ENCODE data around the gene UNC13D. TPM values are rescaled to one million over a fixed set of nuclear protein-coding genes. Genes with fewer than 3 reads are reported as not detected.

UNC13D gene
- total RNA-seq, 1 donor from 2014 or later = 2.7 TPM

GRCh38 chr17:75874323-75875181 is 30.3 kb upstream of the UNC13D start:
- Histone ChIP-seq H3K27me3 (ENCODE audit: insufficient read depth, low read length) (no peaks in the 10 kb centered on the region), H2AFZ (ENCODE audit: low read depth, low read length) (no peak overlapping the region), H3K4me3 (ENCODE audit: insufficient read depth, low read depth, low read length) (no peak overlapping the region), H3K79me2 (ENCODE audit: insufficient read depth, low read length) (no peaks in the 10 kb centered on the region), H3K9ac (ENCODE audit: low read length) (no peak overlapping the region), H3K4me1 (ENCODE audit: insufficient read depth, low read length) (peaks cover 39% of the 10 kb centered on the region), H4K20me1 (ENCODE audit: insufficient read depth, low read length) (peaks cover 4% of the 10 kb centered on the region), H3K4me2 (ENCODE audit: low read length) (no peak overlapping the region), H3K27ac (ENCODE audit: low read depth, low read length) (no peak overlapping the region), H3K9me3 (ENCODE audit: insufficient read depth, low read depth, low read length) (no peaks in the 10 kb centered on the region), H3K36me3 (ENCODE audit: insufficient read depth, low read length) (no peaks in the 10 kb centered on the region)
- TF ChIP-seq CTCF (IDR thresholded peaks at IDR 0.05; ENCODE audit: insufficient read depth, low read depth, low read length) (no peak), EZH2 (IDR thresholded peaks at IDR 0.05; ENCODE audit: insufficient read depth, low read length) (no peak)
- no peaks in the 10 kb centered on the region for H3K9me3 Mint-ChIP-seq (ENCODE audit: unreplicated experiment)
- DNase-seq (ENCODE audit: low read depth) (no peak), FAIRE-seq (no peak)
- peaks cover 2% of the 10 kb centered on the region for H3K36me3 Mint-ChIP-seq (ENCODE audit: low read depth, unreplicated experiment)
- H3K4me1 Mint-ChIP-seq (ENCODE audit: low read depth, unreplicated experiment) = peaks cover 13% of the 10 kb centered on the region
- H3K27ac Mint-ChIP-seq (ENCODE audit: unreplicated experiment) = peak overlapping the region; percentile 26
- no peak overlapping the region for H3K4me3 Mint-ChIP-seq (ENCODE audit: unreplicated experiment)
- H3K27me3 Mint-ChIP-seq (ENCODE audit: low read depth, unreplicated experiment) = no peaks in the 10 kb centered on the region

GRCh38 chr17:75873587-75874322 is 29.6 kb upstream of the UNC13D start:
- no peak for FAIRE-seq
- H2AFZ ChIP-seq (ENCODE audit: low read depth, low read length) = no peak overlapping the region
- H3K9me3 Mint-ChIP-seq (ENCODE audit: unreplicated experiment) = no peaks in the 10 kb centered on the region

More at GRCh38 chr17:75873587-75874322, 29.6 kb upstream of the UNC13D start:
- Mint-ChIP-seq H3K36me3 (ENCODE audit: low read depth, unreplicated experiment) (peaks cover 2% of the 10 kb centered on the region), H3K27ac (ENCODE audit: unreplicated experiment) (peak overlapping the region; percentile 26), H3K4me3 (ENCODE audit: unreplicated experiment) (no peak overlapping the region), H3K27me3 (ENCODE audit: low read depth, unreplicated experiment) (no peaks in the 10 kb centered on the region), H3K4me1 (ENCODE audit: low read depth, unreplicated experiment) (peaks cover 13% of the 10 kb centered on the region)
- Histone ChIP-seq H4K20me1 (ENCODE audit: insufficient read depth, low read length) (peaks cover 4% of the 10 kb centered on the region), H3K9me3 (ENCODE audit: insufficient read depth, low read depth, low read length) (no peaks in the 10 kb centered on the region), H3K79me2 (ENCODE audit: insufficient read depth, low read length) (no peaks in the 10 kb centered on the region), H3K27ac (ENCODE audit: low read depth, low read length) (no peak overlapping the region), H3K36me3 (ENCODE audit: insufficient read depth, low read length) (no peaks in the 10 kb centered on the region), H3K4me1 (ENCODE audit: insufficient read depth, low read length) (peaks cover 45% of the 10 kb centered on the region), H3K9ac (ENCODE audit: low read length) (no peak overlapping the region), H3K27me3 (ENCODE audit: insufficient read depth, low read length) (no peaks in the 10 kb centered on the region), H3K4me2 (ENCODE audit: low read length) (no peak overlapping the region), H3K4me3 (ENCODE audit: insufficient read depth, low read depth, low read length) (no peak overlapping the region)
- no peak for DNase-seq (ENCODE audit: low read depth)
- TF ChIP-seq EZH2 (IDR thresholded peaks at IDR 0.05; ENCODE audit: insufficient read depth, low read length) = no peak
- TF ChIP-seq CTCF (IDR thresholded peaks at IDR 0.05; ENCODE audit: insufficient read depth, low read depth, low read length) = no peak
